OCI-LY7 (cell line): ENCODE data around the gene ZNF254.

ENCODE experiments used
- CTCF ChIP-seq: fragments of 200-600 bp; sonication (generic); conservative IDR thresholded peaks from 2 replicates; pipeline ENCODE4 v1.5.1; 2014; ENCODE audit warnings: mild to moderate bottlenecking, antibody characterized with exemption, low read length, moderate library complexity, mixed read lengths
- EZH2phosphoT487 ChIP-seq: fragments of 200-600 bp; sonication (generic); IDR thresholded peaks from 2 replicates; pipeline ENCODE4 v1.6.1; 2018; ENCODE audit warnings: low read depth, borderline replicate concordance, mild to moderate bottlenecking, mixed run types, antibody characterized with exemption, low read length, moderate library complexity, mixed read lengths

GRCh38 chr19:24062190-24062589 lies 24.8 kb upstream of the ZNF254 start:
- TF ChIP-seq CTCF (no peak), EZH2phosphoT487 (no peak)
